Keratinocyte (primary cell): Measurements from ENCODE around the gene AQP9. TPM values are rescaled to one million over a fixed set of nuclear protein-coding genes. Genes with fewer than 3 reads are reported as not detected.

Experiments used
- DNase-seq: peaks from one replicate; pipeline ENCODE4 v3.0.0-alpha.2; 2011; ENCODE audit warnings: low read depth, missing footprints, low spot score
- FAIRE-seq: peaks from 2 replicates; lab custom pipeline; 2011; peaks lifted over from hg19 to GRCh38; lab: Jason Lieb, UNC
- H2AFZ ChIP-seq: 2 replicates; pipeline ENCODE4 v1.6.0; 2012; ENCODE audit warnings: low read length, control low read depth, inconsistent platforms; ENCODE audit not compliant: control insufficient read depth
- H3K27ac ChIP-seq: 2 replicates; pipeline ENCODE4 v1.5.1; 2011; ENCODE audit warnings: low read length; ENCODE audit not compliant: control insufficient read depth, insufficient read depth
- H3K27me3 ChIP-seq: 3 replicates; pipeline ENCODE4 v1.6.0; 2011; ENCODE audit warnings: low read length; ENCODE audit not compliant: control insufficient read depth, insufficient read depth; ENCODE audit errors: extremely low read depth
- H3K36me3 ChIP-seq, 2 experiments: 2 replicates in 1 of 2; 3 replicates in 1 of 2; pipeline ENCODE4 v1.5.1; 2011; ENCODE audit warnings: low read length in 2 of 2, mild to moderate bottlenecking in 1 of 2; ENCODE audit not compliant: control insufficient read depth in 2 of 2, insufficient read depth in 2 of 2; ENCODE audit errors: extremely low read depth in 1 of 2
- H3K4me1 ChIP-seq: 3 replicates; pipeline ENCODE4 v1.5.1; 2011; ENCODE audit warnings: low read length; ENCODE audit not compliant: control insufficient read depth, insufficient read depth; ENCODE audit errors: extremely low read depth
- H3K4me2 ChIP-seq: 3 replicates; pipeline ENCODE4 v1.6.0; 2011; ENCODE audit warnings: low read depth, low read length; ENCODE audit not compliant: control insufficient read depth, insufficient read depth; ENCODE audit errors: extremely low read depth
- H3K4me3 ChIP-seq, 3 experiments: fragments of 200-600 bp in 1 of 3; sonication (generic) in 1 of 3; 2 replicates in 2 of 3; 3 replicates in 1 of 3; pipeline ENCODE4 v1.5.1; 2011 to 2016; ENCODE audit warnings: low read length in 3 of 3, mild to moderate bottlenecking in 3 of 3, control low read depth in 2 of 3, inconsistent platforms in 1 of 3, low read depth in 1 of 3, mixed read lengths in 1 of 3, mixed run types in 1 of 3, moderate library complexity in 1 of 3; ENCODE audit not compliant: control insufficient read depth in 2 of 3, insufficient read depth in 2 of 3; ENCODE audit errors: extremely low read depth in 1 of 3
- H3K79me2 ChIP-seq: 2 replicates; pipeline ENCODE4 v1.6.0; 2012; ENCODE audit warnings: low read length; ENCODE audit not compliant: control insufficient read depth, insufficient read depth
- H3K9ac ChIP-seq: 3 replicates; pipeline ENCODE4 v1.6.0; 2011; ENCODE audit warnings: low read length; ENCODE audit not compliant: control insufficient read depth, insufficient read depth; ENCODE audit errors: extremely low read depth
- H3K9me1 ChIP-seq: 3 replicates; pipeline ENCODE4 v1.6.0; 2011; ENCODE audit warnings: low read length; ENCODE audit not compliant: control insufficient read depth, insufficient read depth; ENCODE audit errors: extremely low read depth
- H3K9me3 ChIP-seq: 2 replicates; pipeline ENCODE4 v1.5.1; 2012; ENCODE audit warnings: low read depth, low read length; ENCODE audit not compliant: control insufficient read depth
- H4K20me1 ChIP-seq: 3 replicates; pipeline ENCODE4 v1.6.0; 2011; ENCODE audit warnings: low read length; ENCODE audit not compliant: control insufficient read depth, insufficient read depth; ENCODE audit errors: extremely low read depth
- CTCF ChIP-seq, 3 experiments: IDR thresholded peaks in 1 of 3; conservative IDR thresholded peaks in 1 of 3; optimal IDR thresholded peaks in 1 of 3; 2 replicates in 2 of 3; 3 replicates in 1 of 3; pipeline versions ENCODE3 to v1.5.1; 2011; ENCODE audit warnings: low read length in 3 of 3, mild to moderate bottlenecking in 3 of 3, moderate library complexity in 2 of 3, control low read depth in 1 of 3, inconsistent platforms in 1 of 3; ENCODE audit not compliant: insufficient read depth in 2 of 3; ENCODE audit errors: extremely low read depth in 1 of 3
- EZH2 ChIP-seq: IDR thresholded peaks from one replicate; pipeline ENCODE4 v1.6.1; 2012; ENCODE audit warnings: inconsistent platforms, mild to moderate bottlenecking, low read length, moderate library complexity
- dilution Hi-C: fragments of 300-500 bp; cut with MboI; formaldehyde crosslinking; loops from one replicate; pipeline ENCODE4 v1.7.0; 2020; ENCODE audit warnings: low sequenced_read_pairs; ENCODE audit not compliant: extremely low pct_ligation_motif_present
- polyA plus RNA-seq, 5 experiments: library from polyadenylated mRNA; depleted of rRNA in 3 of 5; stranded (reverse) in 3 of 5; stranded (forward) in 1 of 5; unstranded in 1 of 5; fragments of >200 nt; gene quantifications; 1 replicate in 1 of 5; 2 replicates in 3 of 5; 3 replicates in 1 of 5; pipeline versions ENCODE4 v1.2.1 to v1.2.3, GENCODE V29; 2011 to 2012; ENCODE audit warnings: missing spikeins in 2 of 5, low read depth in 1 of 5, low replicate concordance in 1 of 5

The AQP9 gene
- polyA plus RNA-seq, 1 donor (not counting 4 experiments of a cell fraction or from before 2014, with no cell fraction given), result 2.6 TPM

- Histone ChIP-seq H3K9me1 (no peaks in the 10 kb centered on the region), H3K4me2 (no peak overlapping the region), H3K9ac (no peak overlapping the region), H3K27ac (no peak overlapping the region), H2AFZ (no peak overlapping the region), H3K36me3 (no peaks in the 10 kb centered on the region), H3K4me3 (no peak overlapping the region), H4K20me1 (no peaks in the 10 kb centered on the region), H3K79me2 (no peaks in the 10 kb centered on the region), H3K27me3 (no peaks in the 10 kb centered on the region), H3K9me3 (no peaks in the 10 kb centered on the region), H3K4me1 (no peaks in the 10 kb centered on the region)
- TF ChIP-seq EZH2 (no peak), CTCF (optimal IDR thresholded peaks at IDR 0.05 in 1 of 3, IDR thresholded peaks at IDR 0.05 in 1 of 3, conservative IDR thresholded peaks at IDR 0.05 in 1 of 3; ENCODE audit: extremely low read depth in 1 of 3, insufficient read depth in 2 of 3, low read length in 3 of 3) (no peak)
- no peak for FAIRE-seq
- DNase-seq, result no peak
- dilution Hi-C loops, result no loop called here
Observed at GRCh38 chr15:58200739-58201138, 62.6 kb downstream of the AQP9 start.

GRCh38 chr15:58201516-58201915 is 63.3 kb downstream of the AQP9 start:
- H3K79me2 ChIP-seq, result no peaks in the 10 kb centered on the region
- no peaks in the 10 kb centered on the region for H3K27me3 ChIP-seq
- H3K4me3 ChIP-seq, result no peak overlapping the region
- TF ChIP-seq EZH2 (no peak), CTCF (optimal IDR thresholded peaks at IDR 0.05 in 1 of 3, IDR thresholded peaks at IDR 0.05 in 1 of 3, conservative IDR thresholded peaks at IDR 0.05 in 1 of 3; ENCODE audit: extremely low read depth in 1 of 3, insufficient read depth in 2 of 3, low read length in 3 of 3) (no peak)
- H3K4me2 ChIP-seq, result no peak overlapping the region
- H3K4me1 ChIP-seq, result no peaks in the 10 kb centered on the region
- H2AFZ ChIP-seq, result no peak overlapping the region
- FAIRE-seq (no peak), DNase-seq (no peak)
- H3K27ac ChIP-seq, result no peak overlapping the region
- H3K9ac ChIP-seq, result no peak overlapping the region
- H3K9me1 ChIP-seq, result no peaks in the 10 kb centered on the region
- H3K9me3 ChIP-seq, result no peaks in the 10 kb centered on the region
- dilution Hi-C loops, result no loop called here
- H4K20me1 ChIP-seq, result no peaks in the 10 kb centered on the region
- H3K36me3 ChIP-seq, result no peaks in the 10 kb centered on the region
